HG03025 (cell line): Measurements from ENCODE around the gene CRKL.

ENCODE experiments used
- ATAC-seq: cut with Tn5 transposase; IDR thresholded peaks from one replicate; pipeline ENCODE4 v1.9.1; 2021; ENCODE audit warnings: mild to moderate bottlenecking, moderate library complexity; ENCODE audit not compliant: unreplicated experiment, low FRiP score

Gene CRKL

GRCh38 chr22:20948989-20949388 lies 31.8 kb downstream of the CRKL start:
- ATAC-seq = no peak

- ATAC-seq = no peak
Observed at GRCh38 chr22:20949698-20950183, 32.5 kb downstream of the CRKL start.

- ATAC-seq = no peak
Observed at GRCh38 chr22:20951151-20951931, 34.1 kb downstream of the CRKL start.

DNA sequence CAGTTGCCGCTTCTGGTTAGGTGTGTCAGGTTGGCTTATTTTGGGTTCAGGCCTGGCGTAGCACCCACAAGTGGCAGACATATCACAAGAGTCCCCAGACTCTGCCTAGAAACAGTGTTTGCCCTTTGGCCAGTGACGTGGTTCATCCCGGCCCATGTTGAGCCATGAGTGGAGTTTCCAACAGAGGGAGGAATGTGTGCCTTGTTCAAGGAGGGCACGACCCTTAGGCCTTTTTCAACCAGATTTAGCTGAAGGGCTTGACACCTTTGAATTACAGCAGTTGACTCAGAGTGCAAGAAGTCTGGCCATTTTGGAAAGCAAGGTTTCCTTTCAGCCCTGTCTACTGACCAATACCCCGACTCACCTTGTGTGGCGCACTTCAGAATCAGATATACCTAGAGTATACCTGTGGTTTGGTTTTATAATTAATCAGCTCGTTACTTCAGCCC lies 34.7 kb downstream of the CRKL start:
- ATAC-seq = no peak

DNA sequence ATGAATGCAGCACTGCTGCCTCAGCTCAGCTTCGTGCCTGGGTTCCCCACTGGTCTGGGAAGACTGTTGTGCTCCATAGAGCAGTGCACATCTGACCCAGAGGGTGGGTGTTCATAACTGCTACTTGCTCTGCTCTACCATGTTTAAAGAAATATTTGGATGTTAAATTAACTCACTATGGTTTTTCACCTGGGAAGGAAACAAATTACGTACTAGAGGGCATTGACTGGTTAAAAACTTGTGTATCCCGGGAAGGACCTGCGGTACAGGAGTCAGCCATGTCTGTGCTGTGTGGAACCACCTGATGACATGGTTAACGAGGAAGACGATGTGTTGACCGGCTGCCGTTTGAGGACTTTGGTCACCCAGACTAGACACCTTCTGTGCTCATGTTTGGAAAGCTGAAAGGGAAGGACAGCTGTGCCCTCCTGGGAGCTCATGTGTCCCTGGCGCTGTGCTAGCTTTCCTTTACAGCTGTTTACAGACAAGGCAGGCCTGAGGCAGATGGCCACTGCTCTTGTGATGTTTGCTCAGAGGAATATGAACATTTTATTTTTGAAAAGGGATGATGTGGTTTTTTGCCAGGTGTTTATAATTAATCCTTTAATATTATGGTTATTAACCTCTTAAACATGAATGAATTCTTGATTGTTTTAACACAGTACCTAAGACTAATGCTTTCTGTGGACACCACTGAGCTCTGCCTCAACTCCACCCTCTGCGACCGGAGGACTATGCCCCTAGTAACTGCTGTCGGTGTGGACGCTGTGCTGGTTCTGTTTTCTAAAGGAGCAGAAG lies 35.5 kb downstream of the CRKL start:
- ATAC-seq = no peak

- ATAC-seq = no peak
Observed at GRCh38 chr22:20953342-20953608, 36.1 kb downstream of the CRKL start.

DNA sequence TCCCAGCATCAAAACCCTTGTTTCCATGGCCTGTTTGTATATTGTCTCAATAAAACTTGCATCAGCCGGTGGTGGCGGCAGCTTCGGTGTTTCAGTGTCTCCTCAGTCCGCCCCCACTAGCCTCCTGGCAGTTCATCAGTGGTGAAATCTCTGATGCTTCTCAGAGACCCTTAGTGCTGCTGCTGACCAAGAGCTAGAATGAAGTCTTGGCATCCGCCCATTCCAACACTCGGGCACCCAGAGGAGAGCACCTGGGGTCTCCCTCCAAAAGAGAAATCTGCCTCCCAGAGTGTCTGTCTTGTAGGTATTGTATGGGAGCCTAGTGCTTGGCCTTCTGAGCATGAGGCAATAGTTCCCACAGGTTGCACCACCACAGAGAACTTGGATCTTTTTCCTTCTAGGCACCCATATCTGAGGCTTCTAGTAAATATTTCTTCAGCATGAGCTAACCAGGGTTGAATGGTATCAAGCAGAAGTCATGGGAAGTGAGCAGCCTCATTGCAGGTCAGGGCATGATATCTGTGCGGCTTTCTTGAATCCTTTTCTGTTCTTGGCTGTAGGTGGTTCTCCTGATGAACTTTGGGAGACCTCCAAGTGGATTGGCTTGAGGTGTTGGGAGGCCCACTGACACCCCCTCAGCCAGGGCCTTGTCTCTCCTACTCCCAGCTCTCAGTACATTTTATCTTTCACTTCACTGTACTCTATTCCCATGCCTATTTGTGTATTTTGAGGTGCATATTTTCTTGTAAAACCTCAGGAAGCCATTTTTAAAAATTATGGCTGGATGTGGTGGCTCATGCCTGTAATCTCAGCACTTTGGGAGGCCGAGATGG lies 36.7 kb downstream of the CRKL start:
- ATAC-seq = no peak

DNA sequence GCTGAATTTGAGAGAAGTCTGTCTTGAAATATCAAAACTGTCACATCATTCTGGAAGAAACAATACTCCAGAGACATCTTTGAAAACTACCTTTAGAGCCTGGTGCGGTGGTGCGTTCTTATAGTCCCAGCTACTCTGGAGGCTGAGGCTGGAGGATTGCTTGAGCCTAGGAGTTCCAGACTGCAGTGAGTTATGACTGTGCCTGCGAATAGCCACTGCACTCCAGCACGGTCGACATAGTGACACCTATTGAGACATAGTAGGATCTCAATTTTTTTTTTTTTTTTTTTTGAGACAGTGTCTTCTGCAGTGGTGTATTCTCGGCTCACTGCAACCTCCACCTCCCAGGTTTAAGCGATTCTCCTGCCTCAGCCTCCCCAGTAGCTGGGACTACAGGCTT lies 38.3 kb downstream of the CRKL start:
- ATAC-seq = no peak

- no peak for ATAC-seq
Observed at GRCh38 chr22:20956258-20957101, 39.3 kb downstream of the CRKL start.

DNA sequence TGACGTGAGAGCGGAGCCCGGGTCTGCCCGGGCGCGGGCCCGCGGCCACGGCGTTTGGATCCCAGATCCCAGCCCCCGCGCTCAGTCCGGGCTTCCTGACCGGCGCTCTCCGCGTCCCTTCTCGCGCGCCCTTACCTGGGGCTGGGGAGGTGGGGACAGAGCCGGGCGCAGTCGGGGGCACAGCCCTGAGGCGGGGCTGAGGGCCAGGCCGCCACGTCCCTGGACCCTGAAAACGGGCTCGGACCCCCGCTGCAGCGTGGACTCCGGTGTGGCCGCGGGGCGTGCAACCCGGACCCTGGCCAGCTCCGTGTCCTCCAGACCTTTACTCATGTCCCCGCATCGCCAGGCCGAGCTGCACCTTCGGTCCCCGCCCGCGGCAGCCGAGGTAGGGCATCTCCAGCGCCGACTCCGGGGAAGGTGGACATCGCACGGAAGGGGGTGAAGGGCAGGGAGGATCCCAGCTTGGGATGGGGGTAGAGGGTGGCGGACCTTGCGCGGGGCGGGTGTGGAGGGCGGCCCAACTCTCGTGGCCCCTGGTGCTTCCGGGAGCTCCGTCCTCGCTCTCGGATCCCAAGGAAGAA lies 40.0 kb downstream of the CRKL start:
- ATAC-seq = no peak

GRCh38 chr22:20957683-20958431 lies 40.6 kb downstream of the CRKL start:
- no peak for ATAC-seq

DNA sequence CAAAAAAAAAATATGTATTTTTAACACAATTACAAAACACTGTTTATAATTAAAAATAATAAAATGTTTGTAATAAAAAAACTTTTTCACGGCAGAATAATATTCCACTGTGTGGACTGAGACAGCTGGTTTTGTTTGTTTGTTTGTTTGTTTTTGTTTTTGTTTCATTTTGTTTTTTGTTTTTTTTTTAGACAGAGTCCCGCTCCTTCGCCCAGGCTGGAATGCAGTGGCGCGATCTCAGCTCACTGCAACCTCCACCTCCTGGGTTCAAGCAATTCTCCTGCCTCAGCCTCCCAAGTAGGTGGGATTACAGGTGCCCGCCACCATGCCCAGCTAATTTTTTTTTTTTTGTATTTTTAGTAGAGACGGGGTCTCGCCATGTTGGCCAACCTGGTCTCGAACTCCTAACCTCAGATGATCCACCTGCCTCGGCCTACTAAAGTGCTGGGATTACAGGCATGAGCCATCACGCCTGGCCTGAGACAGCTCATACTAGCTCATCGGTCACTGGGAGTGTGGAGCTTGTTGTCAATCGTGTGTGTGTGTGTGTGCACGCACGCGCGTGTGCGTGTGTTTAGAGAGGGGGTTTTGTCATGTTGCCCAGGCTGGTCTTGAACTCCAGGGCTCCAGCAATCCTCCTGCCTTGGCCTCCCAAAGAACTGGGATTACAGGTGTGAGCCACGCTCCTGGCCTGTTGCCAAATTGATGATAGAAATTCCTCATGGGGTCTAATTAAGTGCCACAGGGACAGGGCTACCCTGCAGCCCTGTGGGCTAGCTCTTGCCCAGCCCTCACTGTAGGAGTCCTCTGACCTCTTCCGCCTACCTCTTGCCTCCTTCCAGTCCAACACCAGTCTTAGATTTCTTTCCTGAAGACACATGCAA lies 42.6 kb downstream of the CRKL start:
- no peak for ATAC-seq

DNA sequence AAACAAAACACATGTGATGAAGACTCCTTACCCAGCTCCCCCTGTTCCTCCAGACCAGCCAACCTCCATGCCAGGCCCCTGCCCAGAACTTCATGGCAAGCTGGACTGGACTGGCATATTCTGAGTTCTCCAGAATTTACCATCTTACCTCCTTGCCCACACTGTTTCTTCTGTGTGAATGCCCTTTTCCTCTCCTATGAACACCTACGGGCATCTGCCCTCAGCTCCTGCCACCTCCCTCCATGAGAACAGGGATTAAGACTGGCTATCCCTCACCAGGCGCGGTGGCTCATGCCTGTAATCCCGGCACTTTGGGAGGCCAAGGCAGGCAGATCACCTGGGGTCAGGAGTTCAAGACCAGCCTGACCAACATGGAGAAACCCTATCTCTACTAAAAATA lies 43.4 kb downstream of the CRKL start:
- no peak for ATAC-seq

DNA sequence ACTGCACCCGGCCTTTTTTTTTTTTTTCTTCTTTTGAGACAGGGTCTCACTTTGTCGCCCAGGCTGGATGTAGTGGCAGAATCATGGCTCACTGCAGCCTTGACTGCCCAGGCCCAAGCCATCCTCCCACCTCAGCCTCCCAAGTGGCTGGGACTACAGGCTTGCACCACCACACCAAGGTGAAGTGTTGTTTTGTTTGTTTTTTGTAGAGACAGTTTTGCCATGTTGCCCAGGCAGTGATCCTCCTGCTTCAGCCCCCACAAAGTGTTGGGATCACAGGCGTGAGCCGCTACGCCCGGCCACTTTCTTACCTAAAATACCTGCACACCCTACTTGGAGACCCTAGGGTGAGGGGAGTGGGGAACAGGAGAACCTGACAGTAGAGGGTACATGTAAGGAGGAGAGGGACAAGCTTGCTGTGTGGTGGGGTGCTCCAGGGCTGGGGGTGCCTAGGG lies 45.3 kb downstream of the CRKL start:
- ATAC-seq = no peak

GRCh38 chr22:20963201-20964052 lies 46.2 kb downstream of the CRKL start:
- ATAC-seq = no peak

DNA sequence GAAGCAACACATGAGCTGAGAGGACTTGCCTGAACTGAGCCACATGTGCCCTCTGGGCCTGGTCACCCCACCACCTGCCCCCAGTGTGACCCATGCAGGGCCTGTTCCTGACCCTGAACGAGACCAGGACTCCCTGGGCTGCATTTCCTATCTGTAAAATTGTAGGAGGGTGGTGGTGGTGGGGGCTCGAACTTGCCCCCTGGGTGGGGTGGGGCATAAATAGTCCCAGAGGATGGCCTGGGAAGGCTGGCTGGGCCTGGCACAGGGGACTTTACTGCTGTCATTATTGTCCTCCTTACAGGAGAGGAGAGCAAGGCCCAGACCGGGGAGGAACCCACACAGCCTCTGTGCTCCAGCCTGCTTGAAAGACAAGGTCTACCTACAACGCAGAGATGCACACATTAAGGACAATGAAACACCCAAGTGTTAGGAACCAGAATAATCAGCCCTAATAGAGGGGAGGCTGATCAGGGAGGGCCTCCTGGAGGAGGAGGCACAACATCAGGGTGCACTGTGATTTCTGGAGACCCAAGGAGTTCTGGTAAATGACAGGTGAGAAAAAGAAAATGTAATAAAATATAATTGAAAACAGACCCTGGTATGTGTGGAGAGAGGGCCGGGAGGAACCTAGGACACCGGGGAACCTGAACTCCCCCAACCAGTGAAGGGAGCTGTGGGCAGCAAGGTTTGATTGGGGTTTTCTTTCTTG lies 47.0 kb downstream of the CRKL start:
- ATAC-seq = no peak

DNA sequence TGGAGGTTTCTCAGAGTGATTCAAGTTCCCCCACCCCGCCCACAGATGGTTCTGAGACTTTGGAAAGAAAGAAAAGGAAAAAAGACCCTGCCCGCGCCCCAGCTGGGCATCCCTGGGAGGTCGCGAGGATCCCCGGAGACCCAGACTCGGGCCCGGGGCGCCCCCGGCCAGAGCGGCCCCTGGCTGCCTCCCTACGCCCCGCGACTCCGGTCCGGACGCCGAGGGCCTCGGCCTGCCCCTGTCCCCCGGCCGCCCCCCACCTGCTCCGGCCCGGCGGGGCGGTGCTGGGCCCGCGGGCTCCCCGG lies 47.5 kb downstream of the CRKL start:
- no peak for ATAC-seq
